Liver (tissue), 9 donors: ENCODE results near the gene TSKS. TPM values are rescaled to one million over a fixed set of nuclear protein-coding genes. Genes with fewer than 3 reads are reported as not detected.
A peak's percentile ranks its signal among the peaks of the same experiment; 100 is the strongest.

Source experiments
- DNase-seq: peaks from one replicate; pipeline ENCODE4 v3.0.0-alpha.2; 2017; ENCODE audit warnings: low spot score
- H3K27ac ChIP-seq, 2 donors: one replicate each; pipeline ENCODE4 v1.7.0; 2013; ENCODE audit warnings: inconsistent platforms in 2 of 2, low read length in 2 of 2, control low read depth in 1 of 2, low read depth in 1 of 2, mild to moderate bottlenecking in 1 of 2
- H3K27me3 ChIP-seq, 4 donors: one replicate each; pipeline versions ENCODE4 v1.6.1 to v1.7.0; 2013; ENCODE audit warnings: low read length in 3 of 4, inconsistent platforms in 1 of 4, mild to moderate bottlenecking in 1 of 4, moderate library complexity in 1 of 4; ENCODE audit not compliant: control insufficient read depth in 4 of 4, insufficient read depth in 4 of 4
- H3K36me3 ChIP-seq, 4 donors: one replicate each; pipeline versions ENCODE4 v1.6.1 to v1.7.0; 2013; ENCODE audit warnings: low read length in 3 of 4, mild to moderate bottlenecking in 3 of 4, low read depth in 1 of 4, moderate library complexity in 1 of 4; ENCODE audit not compliant: control insufficient read depth in 4 of 4, insufficient read depth in 3 of 4
- H3K4me1 ChIP-seq, 4 donors: one replicate each; pipeline versions ENCODE4 v1.6.1 to v1.7.0; 2013; ENCODE audit warnings: low read length in 3 of 4, mild to moderate bottlenecking in 3 of 4, moderate library complexity in 1 of 4; ENCODE audit not compliant: control insufficient read depth in 4 of 4, insufficient read depth in 4 of 4
- H3K4me3 ChIP-seq, 3 donors: one replicate each; pipeline versions ENCODE4 v1.6.1 to v1.7.0; 2013; ENCODE audit warnings: low read length in 3 of 3, control low read depth in 1 of 3, low read depth in 1 of 3, mild to moderate bottlenecking in 1 of 3
- H3K9ac ChIP-seq, 2 donors: one replicate each; pipeline ENCODE4 v1.7.0; 2013; ENCODE audit warnings: low read length in 2 of 2, mild to moderate bottlenecking in 2 of 2, moderate library complexity in 2 of 2, control low read depth in 1 of 2, low read depth in 1 of 2
- H3K9me3 ChIP-seq, 4 donors: one replicate each; pipeline versions ENCODE4 v1.6.1 to v1.7.0; 2013; ENCODE audit warnings: low read length in 3 of 4; ENCODE audit not compliant: control insufficient read depth in 4 of 4
- EGR1 ChIP-seq, 2 donors: IDR thresholded peaks; 2 replicates each; pipeline ENCODE4 v1.6.1; 2016 to 2018; ENCODE audit warnings: antibody characterized with exemption in 2 of 2, low read depth in 2 of 2
- FOXA1 ChIP-seq: IDR thresholded peaks from 2 replicates; pipeline ENCODE4 v1.6.1; 2016; ENCODE audit warnings: antibody characterized with exemption
- FOXA2 ChIP-seq: IDR thresholded peaks from 2 replicates; pipeline ENCODE4 v1.6.1; 2016; ENCODE audit warnings: antibody characterized with exemption
- GABPA ChIP-seq, 2 donors: IDR thresholded peaks in 1 of 2; conservative IDR thresholded peaks in 1 of 2; 2 replicates each; pipeline ENCODE4 v1.6.1; 2016; ENCODE audit warnings: antibody characterized with exemption in 2 of 2, mild to moderate bottlenecking in 1 of 2, moderate library complexity in 1 of 2
- HNF4A ChIP-seq, 2 donors: conservative IDR thresholded peaks; 2 replicates each; pipeline ENCODE4 v1.6.1; 2016; ENCODE audit warnings: antibody characterized with exemption in 2 of 2, mild to moderate bottlenecking in 2 of 2
- HNF4G ChIP-seq: IDR thresholded peaks from 2 replicates; pipeline ENCODE4 v1.6.1; 2016; ENCODE audit warnings: antibody characterized with exemption
- JUND ChIP-seq, 2 donors: IDR thresholded peaks; 2 replicates each; pipeline ENCODE4 v1.6.1; 2016; ENCODE audit warnings: antibody characterized with exemption in 2 of 2
- NR2F2 ChIP-seq: IDR thresholded peaks from 2 replicates; pipeline ENCODE4 v1.6.1; 2016; ENCODE audit warnings: antibody characterized with exemption
- RAD21 ChIP-seq, 2 donors: IDR thresholded peaks; 2 replicates each; pipeline ENCODE4 v1.6.1; 2016; ENCODE audit warnings: antibody characterized with exemption in 2 of 2, mild to moderate bottlenecking in 2 of 2
- RXRA ChIP-seq, 2 donors: IDR thresholded peaks; 2 replicates each; pipeline ENCODE4 v1.6.1; 2017 to 2018; ENCODE audit warnings: antibody characterized with exemption in 2 of 2, mild to moderate bottlenecking in 1 of 2
- SP1 ChIP-seq: IDR thresholded peaks from 2 replicates; pipeline ENCODE4 v1.6.1; 2018; ENCODE audit warnings: antibody characterized with exemption, mild to moderate bottlenecking
- TAF1 ChIP-seq: conservative IDR thresholded peaks from 2 replicates; pipeline ENCODE4 v1.6.1; 2016; ENCODE audit warnings: antibody characterized with exemption, mild to moderate bottlenecking
- YY1 ChIP-seq: IDR thresholded peaks from 2 replicates; pipeline ENCODE4 v1.6.1; 2016; ENCODE audit warnings: antibody characterized with exemption, mild to moderate bottlenecking
- WGBS: extraction: QIAGEN DNeasy Blood & Tissue Kit; methylation state at CpG from one replicate; pipeline ENCODE4 v1.1.7; 2013; 5-methylcytosine and 5-hydroxymethylcytosine counted together
- polyA plus RNA-seq, 2 donors: library from polyadenylated mRNA; stranded (reverse) in 1 of 2; unstranded in 1 of 2; fragments of 200-250 nt in 1 of 2; fragments of >200 nt in 1 of 2; fragmentation: Nextera tagmentation in 1 of 2; extraction: Ambion mirVana in 1 of 2; gene quantifications; one replicate each; pipeline versions ENCODE4 v1.2.1 to v1.2.3, GENCODE V29; 2013 to 2015
- total RNA-seq, 2 donors: library from RNA; depleted of rRNA; stranded (reverse); fragments of >200 nt; gene quantifications; one replicate each; pipeline ENCODE4 v1.2.3, GENCODE V29; 2014
- TF ChIP-seq, protein P1 (sequence below): IDR thresholded peaks from 2 replicates; pipeline ENCODE4 v1.6.1; 2016; ENCODE audit warnings: antibody characterized with exemption
- TF ChIP-seq, protein P2 (sequence below): IDR thresholded peaks from 2 replicates; pipeline ENCODE4 v1.6.1; 2016; ENCODE audit warnings: antibody characterized with exemption
- TF ChIP-seq, protein P3 (sequence below): IDR thresholded peaks from 2 replicates; pipeline ENCODE4 v1.6.1; 2016; ENCODE audit warnings: antibody characterized with exemption, mild to moderate bottlenecking
- TF ChIP-seq, protein P4 (sequence below): fragments of 150-350 bp; IDR thresholded peaks from 2 replicates; pipeline ENCODE4 v1.5.1; 2017; ENCODE audit warnings: improper control_type of control experiment, low read depth, low read length; ENCODE audit not compliant: missing input control
- donor health status: healthy.
- donor health status: healthy.
- donor health status: healthy.
- donor health status: healthy.
- donor health status: healthy.

Gene TSKS
- total and polyA plus RNA-seq, 4 donors, result 0.07 to 0.61 (median 0.08) TPM; not detected in 1

DNA sequence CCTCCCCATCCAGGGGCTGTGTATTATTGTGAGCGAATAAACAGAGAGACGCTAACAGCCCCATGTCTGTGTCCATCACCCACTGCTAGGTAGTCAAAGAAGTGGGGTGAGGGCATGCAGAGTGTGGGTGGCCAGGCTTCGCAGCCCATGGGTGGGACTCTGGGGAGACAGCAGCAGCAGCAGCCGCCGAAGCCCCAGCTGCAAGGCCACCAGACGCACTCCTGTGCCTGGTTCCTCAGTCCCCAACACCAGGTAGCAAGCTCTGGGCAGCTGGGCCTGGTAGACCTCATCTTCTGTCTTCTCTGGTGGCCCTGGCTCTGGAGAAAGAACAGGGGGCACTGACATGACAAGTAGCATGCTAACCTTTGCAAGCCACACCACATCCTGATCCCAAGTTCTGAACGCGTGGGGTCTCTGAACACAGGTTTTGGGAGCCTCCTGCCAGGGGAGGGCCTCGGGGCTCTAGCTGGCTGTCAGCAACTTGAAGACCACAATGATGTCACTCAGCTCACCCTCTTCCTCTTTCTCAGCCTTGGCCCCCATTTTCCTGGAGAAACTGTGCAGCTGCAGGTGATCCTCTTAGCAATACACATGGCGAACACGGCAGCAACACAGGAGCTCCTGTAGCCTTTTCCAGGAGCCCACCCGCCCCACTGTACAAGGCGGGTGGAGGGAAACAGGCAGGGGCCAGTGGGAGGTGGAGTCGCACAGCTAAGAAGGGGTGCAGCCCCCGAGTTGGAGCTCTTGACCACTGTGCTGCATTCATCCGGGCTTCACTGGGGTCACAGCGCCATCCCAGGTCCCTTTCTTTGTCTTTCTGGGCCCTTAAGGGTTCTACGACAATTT, 44.2 kb upstream of the TSKS start:
- TF ChIP-seq NR2F2, result no peak
- no peak for TF ChIP-seq GABPA (IDR thresholded peaks at IDR 0.05 in 1 of 2, conservative IDR thresholded peaks at IDR 0.05 in 1 of 2)
- no peak for TF ChIP-seq TAF1
- TF ChIP-seq YY1, result no peak
- no peak for TF ChIP-seq JUND (IDR thresholded peaks at IDR 0.05)
- TF ChIP-seq SP1, result no peak
- TF ChIP-seq HNF4A (conservative IDR thresholded peaks at IDR 0.05), result no peak
- Histone ChIP-seq H3K4me3 (no peak overlapping the region), H3K4me1 (peaks cover 0 to 17% (median 9%) of the 10 kb centered on the region in 4 donors), H3K27ac (no peak overlapping the region), H3K9me3 (no peaks in the 10 kb centered on the region), H3K36me3 (peaks cover 10 to 34% (median 14%) of the 10 kb centered on the region in 4 donors), H3K9ac (no peak overlapping the region), H3K27me3 (no peaks in the 10 kb centered on the region)
- DNase-seq, result no peak
- 90% methylated on average over 18 of the region's 18 CpGs for WGBS

DNA sequence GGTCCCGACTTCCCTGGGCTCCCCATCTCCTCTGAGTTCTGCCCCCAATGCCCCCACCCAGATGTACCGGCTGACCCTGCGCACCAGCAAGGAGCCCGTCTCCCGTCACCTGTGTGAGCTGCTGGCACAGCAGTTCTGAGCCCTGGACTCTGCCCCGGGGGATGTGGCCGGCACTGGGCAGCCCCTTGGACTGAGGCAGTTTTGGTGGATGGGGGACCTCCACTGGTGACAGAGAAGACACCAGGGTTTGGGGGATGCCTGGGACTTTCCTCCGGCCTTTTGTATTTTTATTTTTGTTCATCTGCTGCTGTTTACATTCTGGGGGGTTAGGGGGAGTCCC, 43.5 kb upstream of the TSKS start:
- H3K9me3 ChIP-seq, result no peaks in the 10 kb centered on the region
- no peaks in the 10 kb centered on the region for H3K27me3 ChIP-seq
- DNase-seq, result peak; percentile 56
- no peak for TF ChIP-seq EGR1 (IDR thresholded peaks at IDR 0.05; ENCODE audit: low read depth in 2 of 2)
- TF ChIP-seq FOXA2, result no peak
- no peak for TF ChIP-seq RAD21 (IDR thresholded peaks at IDR 0.05)
- no peak for TF ChIP-seq HNF4A (conservative IDR thresholded peaks at IDR 0.05)
- TF ChIP-seq, protein P1, sequence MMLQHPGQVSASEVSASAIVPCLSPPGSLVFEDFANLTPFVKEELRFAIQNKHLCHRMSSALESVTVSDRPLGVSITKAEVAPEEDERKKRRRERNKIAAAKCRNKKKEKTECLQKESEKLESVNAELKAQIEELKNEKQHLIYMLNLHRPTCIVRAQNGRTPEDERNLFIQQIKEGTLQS, result no peak
- H3K4me3 ChIP-seq, result no peak overlapping the region
- WGBS, result 55% methylated on average over 8 of the region's 8 CpGs
- H3K9ac ChIP-seq, result no peak overlapping the region
- H3K36me3 ChIP-seq, result peaks cover 10 to 39% (median 17%) of the 10 kb centered on the region in 4 donors
- H3K27ac ChIP-seq, result no peak overlapping the region
- peaks cover 0 to 15% (median 9%) of the 10 kb centered on the region in 4 donors for H3K4me1 ChIP-seq

DNA sequence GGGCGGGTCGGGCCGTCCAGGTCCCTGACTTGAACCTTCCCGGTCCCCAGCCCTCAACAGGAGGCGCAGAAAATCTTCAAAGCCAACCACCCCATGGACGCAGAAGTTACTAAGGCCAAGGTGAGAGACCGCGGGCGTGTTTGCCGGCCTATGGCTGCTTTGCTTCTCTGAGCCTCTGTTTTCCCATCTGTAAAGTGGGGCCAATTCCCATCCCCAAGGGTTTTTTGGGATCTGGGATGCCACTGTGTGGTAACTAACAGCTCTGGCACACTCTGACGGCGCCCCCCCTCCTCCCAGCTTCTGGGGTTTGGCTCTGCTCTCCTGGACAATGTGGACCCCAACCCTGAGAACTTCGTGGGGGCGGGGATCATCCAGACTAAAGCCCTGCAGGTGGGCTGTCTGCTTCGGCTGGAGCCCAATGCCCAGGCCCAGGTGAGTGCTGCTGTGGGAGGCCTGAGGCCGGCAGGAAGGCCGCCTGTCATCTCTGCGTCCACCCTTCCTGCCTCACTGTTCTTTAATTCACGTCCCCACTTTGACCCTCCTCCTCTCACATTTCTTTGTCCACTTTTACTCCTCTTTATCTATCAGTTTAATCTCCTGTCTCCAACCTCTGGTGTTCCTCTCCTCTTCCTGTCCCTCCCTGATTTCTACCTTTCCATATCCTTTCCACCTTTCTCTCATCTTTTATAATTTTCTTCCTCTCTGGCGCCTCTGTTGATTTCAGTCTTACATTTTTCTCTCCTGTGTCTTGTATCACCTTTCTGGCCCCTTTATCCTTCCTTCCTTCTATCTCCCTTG, 42.9 kb upstream of the TSKS start:
- no peak for DNase-seq
- no peaks in the 10 kb centered on the region for H3K27me3 ChIP-seq
- WGBS, result 88% methylated on average over 20 of the region's 20 CpGs
- peaks cover 0 to 15% (median 9%) of the 10 kb centered on the region in 4 donors for H3K4me1 ChIP-seq
- H3K27ac ChIP-seq, result no peak overlapping the region
- H3K9me3 ChIP-seq, result no peaks in the 10 kb centered on the region
- peaks cover 10 to 42% (median 19%) of the 10 kb centered on the region in 4 donors for H3K36me3 ChIP-seq
- no peak overlapping the region for H3K9ac ChIP-seq
- H3K4me3 ChIP-seq, result no peak overlapping the region
- no peak for TF ChIP-seq GABPA (IDR thresholded peaks at IDR 0.05 in 1 of 2, conservative IDR thresholded peaks at IDR 0.05 in 1 of 2)
- TF ChIP-seq, protein P2, sequence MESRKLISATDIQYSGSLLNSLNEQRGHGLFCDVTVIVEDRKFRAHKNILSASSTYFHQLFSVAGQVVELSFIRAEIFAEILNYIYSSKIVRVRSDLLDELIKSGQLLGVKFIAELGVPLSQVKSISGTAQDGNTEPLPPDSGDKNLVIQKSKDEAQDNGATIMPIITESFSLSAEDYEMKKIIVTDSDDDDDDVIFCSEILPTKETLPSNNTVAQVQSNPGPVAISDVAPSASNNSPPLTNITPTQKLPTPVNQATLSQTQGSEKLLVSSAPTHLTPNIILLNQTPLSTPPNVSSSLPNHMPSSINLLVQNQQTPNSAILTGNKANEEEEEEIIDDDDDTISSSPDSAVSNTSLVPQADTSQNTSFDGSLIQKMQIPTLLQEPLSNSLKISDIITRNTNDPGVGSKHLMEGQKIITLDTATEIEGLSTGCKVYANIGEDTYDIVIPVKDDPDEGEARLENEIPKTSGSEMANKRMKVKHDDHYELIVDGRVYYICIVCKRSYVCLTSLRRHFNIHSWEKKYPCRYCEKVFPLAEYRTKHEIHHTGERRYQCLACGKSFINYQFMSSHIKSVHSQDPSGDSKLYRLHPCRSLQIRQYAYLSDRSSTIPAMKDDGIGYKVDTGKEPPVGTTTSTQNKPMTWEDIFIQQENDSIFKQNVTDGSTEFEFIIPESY, result no peak
- no peak for TF ChIP-seq RAD21 (IDR thresholded peaks at IDR 0.05)
- no peak for TF ChIP-seq FOXA2
- no peak for TF ChIP-seq RXRA (IDR thresholded peaks at IDR 0.05)
- TF ChIP-seq JUND (IDR thresholded peaks at IDR 0.05), result no peak
- no peak for TF ChIP-seq HNF4G
- TF ChIP-seq, protein P3, sequence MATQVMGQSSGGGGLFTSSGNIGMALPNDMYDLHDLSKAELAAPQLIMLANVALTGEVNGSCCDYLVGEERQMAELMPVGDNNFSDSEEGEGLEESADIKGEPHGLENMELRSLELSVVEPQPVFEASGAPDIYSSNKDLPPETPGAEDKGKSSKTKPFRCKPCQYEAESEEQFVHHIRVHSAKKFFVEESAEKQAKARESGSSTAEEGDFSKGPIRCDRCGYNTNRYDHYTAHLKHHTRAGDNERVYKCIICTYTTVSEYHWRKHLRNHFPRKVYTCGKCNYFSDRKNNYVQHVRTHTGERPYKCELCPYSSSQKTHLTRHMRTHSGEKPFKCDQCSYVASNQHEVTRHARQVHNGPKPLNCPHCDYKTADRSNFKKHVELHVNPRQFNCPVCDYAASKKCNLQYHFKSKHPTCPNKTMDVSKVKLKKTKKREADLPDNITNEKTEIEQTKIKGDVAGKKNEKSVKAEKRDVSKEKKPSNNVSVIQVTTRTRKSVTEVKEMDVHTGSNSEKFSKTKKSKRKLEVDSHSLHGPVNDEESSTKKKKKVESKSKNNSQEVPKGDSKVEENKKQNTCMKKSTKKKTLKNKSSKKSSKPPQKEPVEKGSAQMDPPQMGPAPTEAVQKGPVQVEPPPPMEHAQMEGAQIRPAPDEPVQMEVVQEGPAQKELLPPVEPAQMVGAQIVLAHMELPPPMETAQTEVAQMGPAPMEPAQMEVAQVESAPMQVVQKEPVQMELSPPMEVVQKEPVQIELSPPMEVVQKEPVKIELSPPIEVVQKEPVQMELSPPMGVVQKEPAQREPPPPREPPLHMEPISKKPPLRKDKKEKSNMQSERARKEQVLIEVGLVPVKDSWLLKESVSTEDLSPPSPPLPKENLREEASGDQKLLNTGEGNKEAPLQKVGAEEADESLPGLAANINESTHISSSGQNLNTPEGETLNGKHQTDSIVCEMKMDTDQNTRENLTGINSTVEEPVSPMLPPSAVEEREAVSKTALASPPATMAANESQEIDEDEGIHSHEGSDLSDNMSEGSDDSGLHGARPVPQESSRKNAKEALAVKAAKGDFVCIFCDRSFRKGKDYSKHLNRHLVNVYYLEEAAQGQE, result no peak
- TF ChIP-seq, protein P4, sequence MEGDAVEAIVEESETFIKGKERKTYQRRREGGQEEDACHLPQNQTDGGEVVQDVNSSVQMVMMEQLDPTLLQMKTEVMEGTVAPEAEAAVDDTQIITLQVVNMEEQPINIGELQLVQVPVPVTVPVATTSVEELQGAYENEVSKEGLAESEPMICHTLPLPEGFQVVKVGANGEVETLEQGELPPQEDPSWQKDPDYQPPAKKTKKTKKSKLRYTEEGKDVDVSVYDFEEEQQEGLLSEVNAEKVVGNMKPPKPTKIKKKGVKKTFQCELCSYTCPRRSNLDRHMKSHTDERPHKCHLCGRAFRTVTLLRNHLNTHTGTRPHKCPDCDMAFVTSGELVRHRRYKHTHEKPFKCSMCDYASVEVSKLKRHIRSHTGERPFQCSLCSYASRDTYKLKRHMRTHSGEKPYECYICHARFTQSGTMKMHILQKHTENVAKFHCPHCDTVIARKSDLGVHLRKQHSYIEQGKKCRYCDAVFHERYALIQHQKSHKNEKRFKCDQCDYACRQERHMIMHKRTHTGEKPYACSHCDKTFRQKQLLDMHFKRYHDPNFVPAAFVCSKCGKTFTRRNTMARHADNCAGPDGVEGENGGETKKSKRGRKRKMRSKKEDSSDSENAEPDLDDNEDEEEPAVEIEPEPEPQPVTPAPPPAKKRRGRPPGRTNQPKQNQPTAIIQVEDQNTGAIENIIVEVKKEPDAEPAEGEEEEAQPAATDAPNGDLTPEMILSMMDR, result no peak
- TF ChIP-seq FOXA1, result no peak
- TF ChIP-seq, protein P1, result no peak
- TF ChIP-seq NR2F2, result no peak
- no peak for TF ChIP-seq YY1
- no peak for TF ChIP-seq SP1
- no peak for TF ChIP-seq EGR1 (IDR thresholded peaks at IDR 0.05; ENCODE audit: low read depth in 2 of 2)
